Stimulated activated CD4-positive, alpha-beta T cell treated with anti-CD3 and anti-CD28 coated beads, Interleukin-4, amount 100 ng/mL, for 4 hours (primary cell): ENCODE data around the gene LCE7A.
A peak's percentile ranks its signal among the peaks of the same experiment; 100 is the strongest.

Experiments used
- DNase-seq, 2 experiments: peaks; one replicate each; pipeline ENCODE4 v3.0.0-alpha.2; 2020

Gene LCE7A, protein sequence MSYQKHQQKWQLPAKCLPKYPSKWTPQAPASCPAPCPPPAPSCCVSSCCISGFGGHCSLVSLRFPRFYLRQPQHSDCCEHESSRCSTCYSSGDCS

DNA sequence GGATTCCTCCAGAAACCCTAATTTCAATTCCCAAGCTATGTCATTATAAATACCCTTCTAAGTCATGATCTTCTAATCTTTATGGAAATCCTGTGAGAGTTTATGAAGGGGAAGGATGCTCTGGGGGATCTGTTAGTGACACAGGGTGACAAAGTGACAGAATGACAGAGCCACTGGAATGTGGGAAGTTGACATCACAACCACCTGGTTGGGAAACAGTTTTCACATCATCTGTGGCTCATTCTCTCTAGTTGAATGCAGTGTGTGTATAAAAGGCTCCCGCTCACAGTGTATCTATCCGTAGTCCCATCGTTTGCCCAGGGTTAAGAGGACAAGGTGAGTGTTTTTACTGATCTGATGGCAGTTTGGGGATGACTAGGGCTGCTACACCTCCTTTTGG, at the start of gene LCE7A:
Gene LCE7A (plus strand): TSS at position 301 of the 400 bp plus-strand sequence. CDS start 702 bp downstream, outside the sequence.
- no peak for DNase-seq

GRCh38 chr1:152811050-152811449, 48.7 kb upstream of the LCE7A start:
- DNase-seq = no peak

GRCh38 chr1:152811671-152812070, 48.1 kb upstream of the LCE7A start, which contains the start of gene LCE1B:
LCE1B (plus strand) TSS chr1:152811971; CDS start chr1:152812447, 476 bp downstream.
- DNase-seq = no peak

GRCh38 chr1:152817309-152817708, 42.5 kb upstream of the LCE7A start:
- no peak for DNase-seq

DNA sequence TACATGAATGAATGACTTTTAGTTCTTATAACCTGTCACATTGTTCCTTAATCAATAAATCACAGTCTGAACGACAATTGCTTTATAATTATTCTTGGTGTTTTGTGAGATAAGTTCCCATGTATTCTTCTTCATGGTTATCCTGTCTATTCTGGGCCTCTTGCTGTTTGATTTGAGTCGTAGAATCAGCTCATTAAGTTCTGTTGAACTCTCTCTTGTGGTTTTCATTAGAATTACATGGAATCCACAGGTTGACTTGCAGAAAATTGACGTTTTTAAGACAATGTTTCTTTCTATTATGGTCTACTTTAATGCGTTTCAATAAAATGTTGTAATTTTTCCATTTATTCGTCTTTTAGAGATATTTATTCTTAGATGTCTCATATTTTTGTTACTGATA, 36.5 kb upstream of the LCE7A start:
- no peak for DNase-seq

DNA sequence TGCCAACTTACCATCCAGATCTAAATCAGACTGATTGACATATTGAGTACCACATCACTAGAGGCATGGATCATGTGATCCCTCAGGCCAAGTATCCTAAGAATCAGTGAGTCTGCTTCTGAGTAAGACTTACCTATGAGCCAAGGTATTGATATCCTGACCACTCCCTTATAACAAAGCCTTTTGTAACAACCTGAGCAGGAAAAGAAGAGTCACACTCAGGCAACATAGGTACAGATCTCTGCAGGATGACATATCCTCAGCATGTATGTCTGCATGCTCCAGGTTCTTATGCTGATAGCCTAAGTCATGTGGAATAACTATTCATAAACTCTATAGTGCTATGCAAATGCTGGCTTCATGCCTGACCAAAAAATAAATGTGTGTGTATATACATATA, 34.8 kb upstream of the LCE7A start:
- DNase-seq = no peak

- no peak for DNase-seq
These were observed 32.6 kb upstream of the LCE7A start, which contains the start of gene LCE1A for GRCh38 chr1:152827173-152827572. LCE1A (plus strand) TSS chr1:152827473; CDS start chr1:152827473, 0 bp downstream.

DNA sequence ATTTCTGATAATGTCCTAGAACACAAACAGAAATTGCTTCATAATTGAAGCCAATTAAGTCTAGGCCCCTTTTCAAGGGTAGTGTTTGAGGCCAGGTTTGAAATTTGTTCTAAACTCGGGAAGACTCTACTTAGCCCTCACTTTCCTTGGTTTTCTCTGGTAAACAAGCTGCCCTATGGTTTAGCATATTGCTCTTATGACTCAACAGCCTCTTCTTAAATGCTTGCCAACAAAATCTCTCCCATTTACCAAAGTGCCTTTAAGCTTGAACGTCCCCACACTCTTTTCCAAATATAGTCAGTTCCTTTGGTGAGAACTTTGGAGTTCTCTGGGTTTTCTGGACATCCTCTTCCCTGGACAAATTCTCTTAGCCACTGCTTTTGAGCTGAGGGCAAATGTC, 22.9 kb upstream of the LCE7A start:
- DNase-seq = no peak

DNA sequence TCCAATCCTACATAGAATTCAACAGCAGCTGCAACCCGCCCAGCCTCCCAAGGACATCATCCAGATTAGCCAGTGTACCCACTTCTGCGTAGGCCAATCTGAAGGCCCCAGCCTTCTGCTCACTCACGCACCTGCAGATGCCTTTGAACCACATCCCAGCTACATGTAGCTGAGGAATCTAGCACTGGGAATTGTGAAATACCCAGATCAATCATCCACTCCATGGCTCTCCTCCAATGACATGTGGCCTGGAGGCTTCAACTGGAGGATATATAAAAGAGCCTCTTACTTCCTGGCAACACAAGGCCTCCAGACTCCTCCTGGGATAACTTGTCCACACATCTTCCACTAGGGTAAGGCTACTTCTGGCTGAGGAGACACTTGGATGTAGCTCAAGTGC, 17.2 kb upstream of the LCE7A start, which contains the start of gene LCE6A:
Gene LCE6A (plus strand): TSS at position 301 of the 400 bp plus-strand sequence. CDS start 665 bp downstream, outside the sequence.
- no peak for DNase-seq

- DNase-seq = no peak
These were observed 4.1 kb upstream of the LCE7A start for GRCh38 chr1:152855661-152856060.

- no peak for DNase-seq
These were observed 1.7 kb upstream of the LCE7A start for GRCh38 chr1:152858062-152858461.

- DNase-seq = no peak
These were observed 333 bp downstream of the LCE7A start for GRCh38 chr1:152860129-152860528.

DNA sequence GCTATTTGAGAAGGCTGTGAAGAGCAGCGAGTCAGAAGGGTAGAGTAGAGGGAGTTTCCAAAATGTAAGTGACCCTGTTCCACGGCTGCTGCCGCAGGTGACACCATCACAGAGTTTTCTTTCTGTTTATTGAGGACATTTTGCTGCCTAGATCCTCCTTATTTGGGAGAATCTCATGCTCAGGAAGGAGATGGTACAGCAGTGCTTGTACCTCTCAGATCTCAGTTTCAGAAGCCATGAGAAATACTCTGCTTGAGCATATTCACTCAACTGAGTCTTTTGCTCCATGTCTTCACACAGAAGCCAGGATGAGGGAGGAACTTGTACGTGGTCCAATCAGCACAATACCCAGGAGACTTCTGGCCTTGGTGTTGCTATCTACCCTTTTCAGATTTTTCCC, 1.6 kb downstream of the LCE7A start:
- no peak for DNase-seq

DNA sequence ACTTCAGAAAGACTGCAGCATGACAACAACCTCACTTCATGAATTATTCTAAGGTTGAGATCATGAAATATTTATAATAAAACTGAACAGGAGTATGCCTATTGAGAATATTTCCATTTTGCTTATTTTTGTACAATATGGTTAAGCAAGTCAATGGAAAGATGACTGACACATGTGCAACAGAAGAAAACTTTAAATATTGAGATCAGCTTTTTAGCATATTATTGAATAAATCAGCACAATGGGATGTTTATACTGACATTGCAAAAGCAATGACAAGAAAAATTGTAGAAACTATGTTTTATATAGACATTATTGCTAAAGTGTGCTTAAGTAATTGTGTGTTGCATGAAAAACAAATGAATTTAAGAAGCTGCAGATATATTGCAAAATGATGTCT, 4.6 kb downstream of the LCE7A start:
- DNase-seq = no peak

DNA sequence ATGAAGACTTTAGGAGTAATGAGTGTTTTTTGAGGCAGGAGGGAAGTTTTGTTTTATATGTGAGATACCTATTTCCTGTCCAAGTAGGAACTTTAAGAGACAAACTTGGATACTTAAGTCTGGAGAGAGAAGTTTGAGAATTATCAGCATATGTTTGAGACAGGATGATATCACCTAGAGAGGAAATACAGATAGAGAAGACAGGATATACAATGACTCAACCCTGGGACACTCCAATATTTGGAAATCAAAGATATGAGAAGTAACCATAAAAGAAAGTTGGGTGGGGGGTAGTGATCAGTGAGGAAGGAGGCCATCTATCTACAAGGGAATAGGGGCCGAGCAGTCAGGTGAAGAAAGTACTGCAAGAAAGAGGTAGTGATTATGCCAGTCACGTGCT, 6.5 kb downstream of the LCE7A start:
- DNase-seq = no peak

DNA sequence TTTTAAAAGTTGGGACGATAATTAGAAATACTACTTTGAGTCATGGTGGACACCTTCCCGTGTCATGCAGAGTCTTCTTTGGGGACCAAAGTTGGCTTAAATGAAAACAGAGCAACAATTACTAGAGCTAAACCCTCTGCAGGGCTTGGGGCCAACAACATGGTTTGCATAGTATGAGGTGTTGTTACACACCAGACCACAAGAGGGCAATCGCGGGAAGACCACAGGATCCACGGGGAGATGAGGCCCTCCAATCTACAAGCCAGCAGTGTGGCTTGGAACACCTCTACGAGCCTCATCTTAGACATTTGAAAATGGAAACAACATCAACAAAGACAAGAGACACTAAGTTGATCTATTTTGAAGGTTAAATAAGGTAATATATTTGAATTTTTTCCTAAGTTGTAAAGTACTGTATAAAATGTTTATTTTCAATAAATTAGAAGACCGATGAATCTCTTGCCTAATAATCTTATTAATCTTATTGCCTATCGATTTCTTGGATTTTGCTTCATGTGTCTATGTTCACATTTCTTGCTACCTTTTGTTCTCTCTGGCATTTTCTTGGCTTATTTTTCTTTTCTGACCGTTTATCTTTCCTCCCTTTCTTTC, 10.1 kb downstream of the LCE7A start:
- peak; percentile 31 to 42 for DNase-seq

DNA sequence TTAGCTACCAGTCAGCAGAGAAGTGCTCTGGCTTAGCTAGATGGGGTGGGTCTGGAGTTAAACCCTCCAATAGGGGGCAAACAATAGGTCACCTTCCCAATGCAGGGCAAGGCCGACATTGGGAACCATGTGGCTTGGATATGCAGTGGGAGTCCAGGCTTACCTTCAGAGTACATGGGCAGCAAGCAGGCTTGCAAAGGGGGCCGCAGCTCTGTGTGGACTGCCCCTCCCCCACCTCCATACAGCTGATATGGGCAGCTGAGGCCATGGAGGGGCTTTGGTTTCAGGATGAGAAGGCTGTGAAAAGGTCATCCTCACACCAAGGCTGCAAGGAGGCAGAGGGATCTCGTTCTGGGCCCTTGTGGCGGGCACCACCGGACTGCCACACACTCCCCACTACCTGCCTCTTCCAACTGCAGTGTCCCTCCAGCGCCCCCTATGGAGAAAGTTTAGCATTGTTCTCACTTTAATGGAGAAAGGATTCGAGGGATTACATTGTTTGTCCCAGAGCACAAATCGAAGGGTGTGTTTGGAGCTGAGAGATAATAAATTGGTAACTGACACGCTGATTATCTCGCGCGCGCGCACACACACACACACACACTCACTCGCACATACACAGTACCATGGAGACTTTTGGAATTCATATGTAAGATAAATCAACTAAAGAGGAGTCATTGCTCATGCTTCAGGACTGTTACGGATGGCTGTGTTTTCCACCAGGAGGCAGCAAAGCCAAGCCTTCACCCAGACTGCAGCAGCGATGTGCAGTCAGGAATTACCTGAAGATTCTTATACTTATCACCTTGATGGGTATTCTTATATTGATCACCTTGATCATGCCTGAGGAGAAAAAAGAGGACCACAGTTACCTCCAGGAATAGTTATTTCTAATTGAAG, 11.3 kb downstream of the LCE7A start:
- DNase-seq = no peak

GRCh38 chr1:152871731-152872126, 11.9 kb downstream of the LCE7A start:
- no peak for DNase-seq

DNA sequence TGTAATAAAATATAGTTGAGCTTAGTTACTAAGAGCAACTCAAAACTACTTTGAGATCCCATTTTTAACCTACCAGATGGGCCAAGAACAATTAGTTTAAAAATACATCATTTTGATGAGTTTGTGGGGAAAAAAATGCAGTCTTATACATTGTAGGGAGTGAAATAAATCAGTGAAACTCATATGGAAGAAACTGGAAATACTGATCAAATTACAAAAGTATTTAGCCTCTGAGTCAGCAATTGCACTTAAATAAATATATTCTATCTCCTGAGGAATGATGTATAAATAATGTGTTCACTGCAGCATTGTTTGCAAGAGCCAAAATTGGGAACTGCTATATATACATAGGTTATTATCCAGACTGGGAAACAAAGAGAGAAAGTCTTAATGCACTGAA, 13.7 kb downstream of the LCE7A start:
- no peak for DNase-seq

GRCh38 chr1:152876827-152877226, 17.0 kb downstream of the LCE7A start:
- DNase-seq = no peak

GRCh38 chr1:152878042-152878441, 18.2 kb downstream of the LCE7A start, which contains the start of gene SMCP:
SMCP (plus strand) TSS chr1:152878322; CDS start chr1:152884423, 6,101 bp downstream.
- DNase-seq = peak in 1 of 2 experiments; percentile 8

- DNase-seq = no peak
These were observed 19.9 kb downstream of the LCE7A start for GRCh38 chr1:152879559-152880198.

DNA sequence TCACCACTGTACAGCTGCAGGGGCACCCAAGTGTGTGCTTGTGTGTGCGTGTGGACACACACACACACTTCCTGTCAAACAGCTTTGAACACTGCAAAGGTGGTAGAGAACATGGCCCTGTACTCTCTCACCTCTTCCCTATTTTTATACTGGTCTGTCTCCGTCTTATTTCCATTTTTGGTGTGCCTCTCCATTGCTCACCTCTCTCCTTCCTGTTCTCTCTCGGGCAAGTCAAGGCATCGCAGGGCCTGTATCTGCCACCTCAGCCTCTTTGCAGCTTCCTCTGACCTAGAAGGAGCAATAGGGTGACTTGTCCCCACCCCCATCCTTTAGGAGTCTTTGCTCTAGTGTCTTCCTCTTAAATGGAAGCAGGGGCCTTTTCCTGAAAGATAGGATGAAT, 20.5 kb downstream of the LCE7A start:
- no peak for DNase-seq
